ENCODE results near the gene EPAS1.

GRCh38 chr2:46413631-46414030 lies 116.4 kb downstream of the EPAS1 start:
- TF ChIP-seq GATA2 (CRISPR knock-in tag; IDR thresholded peaks at IDR 0.05), result no peak
- TF ChIP-seq CHD2 (IDR thresholded peaks at IDR 0.05; ENCODE audit: low read length, partially characterized antibody), result no peak
- TF ChIP-seq EP300 (IDR thresholded peaks at IDR 0.05; ENCODE audit: borderline replicate concordance in 1 of 2, low read depth in 1 of 2, low read length in 1 of 2), result no peak
- TF ChIP-seq CTCF (IDR thresholded peaks at IDR 0.05), result no peak
- no peak for TF ChIP-seq REST (IDR thresholded peaks at IDR 0.05; ENCODE audit: low read depth, low read length)
- TF ChIP-seq SIN3A (IDR thresholded peaks at IDR 0.05; ENCODE audit: borderline replicate concordance, low read depth, low read length), result no peak
- no peak for TF ChIP-seq YY1 (IDR thresholded peaks at IDR 0.05; ENCODE audit: low read depth)
- no peak for TF ChIP-seq USF1 (IDR thresholded peaks at IDR 0.05; ENCODE audit: borderline replicate concordance, low read depth)
- no peak for TF ChIP-seq MAX (IDR thresholded peaks at IDR 0.05; ENCODE audit: low read depth)
- no peak for TF ChIP-seq FOXM1 (IDR thresholded peaks at IDR 0.05; ENCODE audit: low read depth)
- TF ChIP-seq TAF1 (IDR thresholded peaks at IDR 0.05; ENCODE audit: borderline replicate concordance, low read depth, low read length), result no peak
- TF ChIP-seq MXI1 (IDR thresholded peaks at IDR 0.05; ENCODE audit: low read depth, low read length), result no peak
